Measurements from ENCODE around the gene KLF17. TPM values are rescaled to one million over a fixed set of nuclear protein-coding genes. Genes with fewer than 3 reads are reported as not detected.

KLF17 gene
- total RNA-seq, 6 experiments from 2014 or later, result 0.06 to 0.07 TPM; not detected in 4

GRCh38 chr1:44074415-44074814 lies 44.2 kb upstream of the KLF17 start:
- DNase-seq, result no peak
- TF ChIP-seq, protein P1, sequence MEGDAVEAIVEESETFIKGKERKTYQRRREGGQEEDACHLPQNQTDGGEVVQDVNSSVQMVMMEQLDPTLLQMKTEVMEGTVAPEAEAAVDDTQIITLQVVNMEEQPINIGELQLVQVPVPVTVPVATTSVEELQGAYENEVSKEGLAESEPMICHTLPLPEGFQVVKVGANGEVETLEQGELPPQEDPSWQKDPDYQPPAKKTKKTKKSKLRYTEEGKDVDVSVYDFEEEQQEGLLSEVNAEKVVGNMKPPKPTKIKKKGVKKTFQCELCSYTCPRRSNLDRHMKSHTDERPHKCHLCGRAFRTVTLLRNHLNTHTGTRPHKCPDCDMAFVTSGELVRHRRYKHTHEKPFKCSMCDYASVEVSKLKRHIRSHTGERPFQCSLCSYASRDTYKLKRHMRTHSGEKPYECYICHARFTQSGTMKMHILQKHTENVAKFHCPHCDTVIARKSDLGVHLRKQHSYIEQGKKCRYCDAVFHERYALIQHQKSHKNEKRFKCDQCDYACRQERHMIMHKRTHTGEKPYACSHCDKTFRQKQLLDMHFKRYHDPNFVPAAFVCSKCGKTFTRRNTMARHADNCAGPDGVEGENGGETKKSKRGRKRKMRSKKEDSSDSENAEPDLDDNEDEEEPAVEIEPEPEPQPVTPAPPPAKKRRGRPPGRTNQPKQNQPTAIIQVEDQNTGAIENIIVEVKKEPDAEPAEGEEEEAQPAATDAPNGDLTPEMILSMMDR (IDR thresholded peaks at IDR 0.05), result no peak
- no peaks in the 10 kb centered on the region; the same call in 1 of the 2 replicates for H3K27me3 Mint-ChIP-seq (ENCODE audit: insufficient read depth)
- no peak overlapping the region for H3K27ac Mint-ChIP-seq
- H3K4me1 Mint-ChIP-seq (ENCODE audit: low read depth), result peaks cover 34% of the 10 kb centered on the region
- H3K4me3 Mint-ChIP-seq, result no peak overlapping the region
- peaks cover under 1% of the 10 kb centered on the region; the same call in 1 of the 2 replicates for H3K9me3 Mint-ChIP-seq
- peaks cover under 1% of the 10 kb centered on the region; the same call in 1 of the 2 replicates for H3K36me3 Mint-ChIP-seq (ENCODE audit: low read depth)

DNA sequence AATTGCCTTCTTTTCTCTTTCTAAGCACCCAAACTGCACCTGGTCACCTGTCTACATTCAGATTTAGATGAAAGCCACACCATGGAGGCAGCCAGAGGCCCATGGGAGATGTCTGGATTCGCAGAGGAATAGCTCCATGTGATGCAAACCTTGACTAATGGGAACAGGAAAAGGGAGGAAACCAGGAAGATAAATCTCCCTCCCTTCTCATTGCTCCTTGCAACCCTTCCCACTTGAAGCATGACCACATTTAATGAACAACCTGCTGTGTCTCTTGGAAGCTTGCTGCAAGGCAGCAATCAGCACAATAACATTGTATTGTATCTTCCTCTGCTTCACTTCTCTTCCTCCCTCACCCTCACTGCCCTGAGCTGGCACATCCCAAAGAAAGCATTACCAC lies 42.6 kb upstream of the KLF17 start:
- DNase-seq, result no peak
- H3K4me3 Mint-ChIP-seq, result no peak overlapping the region
- no peaks in the 10 kb centered on the region for H3K36me3 Mint-ChIP-seq (ENCODE audit: low read depth)
- H3K9me3 Mint-ChIP-seq, result no peaks in the 10 kb centered on the region
- peaks cover 32% of the 10 kb centered on the region for H3K4me1 Mint-ChIP-seq (ENCODE audit: low read depth)
- H3K27me3 Mint-ChIP-seq (ENCODE audit: insufficient read depth), result no peaks in the 10 kb centered on the region; the same call in 1 of the 2 replicates
- TF ChIP-seq, protein P1 (IDR thresholded peaks at IDR 0.05), result no peak
- H3K27ac Mint-ChIP-seq, result no peak overlapping the region

- Mint-ChIP-seq H3K27me3 (ENCODE audit: insufficient read depth) (no peaks in the 10 kb centered on the region; the same call in 1 of the 2 replicates), H3K9me3 (no peaks in the 10 kb centered on the region), H3K4me1 (ENCODE audit: low read depth) (peaks cover 18% of the 10 kb centered on the region), H3K27ac (no peak overlapping the region), H3K4me3 (no peak overlapping the region), H3K36me3 (ENCODE audit: low read depth) (no peaks in the 10 kb centered on the region)
- no peak for DNase-seq
- TF ChIP-seq, protein P1 (IDR thresholded peaks at IDR 0.05), result no peak
Measured at GRCh38 chr1:44077421-44077820, 41.2 kb upstream of the KLF17 start.

GRCh38 chr1:44078104-44078503 lies 40.5 kb upstream of the KLF17 start:
- Mint-ChIP-seq H3K27me3 (ENCODE audit: insufficient read depth) (no peaks in the 10 kb centered on the region; the same call in 1 of the 2 replicates), H3K4me1 (ENCODE audit: low read depth) (peaks cover 12% of the 10 kb centered on the region; the same call in 1 of the 2 replicates)
- no peak for DNase-seq

GRCh38 chr1:44079566-44079965 lies 39.1 kb upstream of the KLF17 start:
- no peak overlapping the region for H3K27ac Mint-ChIP-seq
- no peaks in the 10 kb centered on the region for H3K27me3 Mint-ChIP-seq (ENCODE audit: insufficient read depth)
- no peaks in the 10 kb centered on the region for H3K36me3 Mint-ChIP-seq (ENCODE audit: low read depth)
- H3K9me3 Mint-ChIP-seq, result no peaks in the 10 kb centered on the region
- no peak for DNase-seq
- TF ChIP-seq, protein P1 (IDR thresholded peaks at IDR 0.05), result no peak
- H3K4me1 Mint-ChIP-seq (ENCODE audit: low read depth), result peaks cover 12% of the 10 kb centered on the region; the same call in 1 of the 2 replicates
- H3K4me3 Mint-ChIP-seq, result no peak overlapping the region

More at GRCh38 chr1:44078104-44078503, 40.5 kb upstream of the KLF17 start:
- Mint-ChIP-seq H3K36me3 (ENCODE audit: low read depth) (no peaks in the 10 kb centered on the region), H3K4me3 (no peak overlapping the region), H3K27ac (no peak overlapping the region), H3K9me3 (no peaks in the 10 kb centered on the region)
- TF ChIP-seq, protein P1 (IDR thresholded peaks at IDR 0.05), result no peak
